ENCODE measurements around the gene CR1.
"Not testable (repeated sequence)": the region's sequence is repeated elsewhere in the genome, so short reads cannot be mapped to it uniquely, and the experiment has no call there.

DNA sequence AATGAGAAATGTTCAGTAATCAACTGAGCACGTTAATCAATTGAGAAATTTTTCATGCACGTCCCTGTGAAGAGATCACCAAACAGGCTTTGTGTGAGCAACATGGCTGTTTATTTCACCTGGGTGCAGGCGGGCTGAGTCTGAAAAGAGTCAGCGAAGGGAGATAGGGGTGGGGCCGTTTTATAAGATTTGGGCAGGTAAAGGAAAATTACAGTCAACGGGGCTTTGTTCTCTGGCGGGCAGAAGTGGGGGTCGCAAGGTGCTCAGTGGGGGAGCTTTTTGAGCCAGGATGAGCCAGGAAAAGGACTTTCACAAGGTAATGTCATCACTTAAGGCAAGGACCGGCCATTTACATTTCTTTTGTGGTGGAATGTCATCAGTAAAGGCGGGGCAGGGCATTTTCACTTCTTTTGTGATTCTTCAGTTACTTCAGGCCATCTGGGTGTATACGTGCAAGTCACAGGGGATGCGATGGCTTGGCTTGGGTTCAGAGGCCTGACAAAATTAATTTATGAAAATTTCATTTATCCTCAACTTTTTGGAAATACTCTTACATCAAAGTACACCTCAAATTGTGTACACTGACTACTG is 137.8 kb downstream of the CR1 start:
- TF ChIP-seq POLR2A (IDR thresholded peaks at IDR 0.05) = not testable (repeated sequence)
- TF ChIP-seq, protein P1, sequence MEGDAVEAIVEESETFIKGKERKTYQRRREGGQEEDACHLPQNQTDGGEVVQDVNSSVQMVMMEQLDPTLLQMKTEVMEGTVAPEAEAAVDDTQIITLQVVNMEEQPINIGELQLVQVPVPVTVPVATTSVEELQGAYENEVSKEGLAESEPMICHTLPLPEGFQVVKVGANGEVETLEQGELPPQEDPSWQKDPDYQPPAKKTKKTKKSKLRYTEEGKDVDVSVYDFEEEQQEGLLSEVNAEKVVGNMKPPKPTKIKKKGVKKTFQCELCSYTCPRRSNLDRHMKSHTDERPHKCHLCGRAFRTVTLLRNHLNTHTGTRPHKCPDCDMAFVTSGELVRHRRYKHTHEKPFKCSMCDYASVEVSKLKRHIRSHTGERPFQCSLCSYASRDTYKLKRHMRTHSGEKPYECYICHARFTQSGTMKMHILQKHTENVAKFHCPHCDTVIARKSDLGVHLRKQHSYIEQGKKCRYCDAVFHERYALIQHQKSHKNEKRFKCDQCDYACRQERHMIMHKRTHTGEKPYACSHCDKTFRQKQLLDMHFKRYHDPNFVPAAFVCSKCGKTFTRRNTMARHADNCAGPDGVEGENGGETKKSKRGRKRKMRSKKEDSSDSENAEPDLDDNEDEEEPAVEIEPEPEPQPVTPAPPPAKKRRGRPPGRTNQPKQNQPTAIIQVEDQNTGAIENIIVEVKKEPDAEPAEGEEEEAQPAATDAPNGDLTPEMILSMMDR (IDR thresholded peaks at IDR 0.05) = not testable (repeated sequence)
